DOHH2 (cell line): Measurements from ENCODE around the gene ASRGL1.

Experiments
- EZH2phosphoT487 ChIP-seq: fragments of 200-600 bp; sonication (generic); IDR thresholded peaks from 2 replicates; pipeline ENCODE4 v1.6.1; 2017; ENCODE audit warnings: borderline replicate concordance, mild to moderate bottlenecking, antibody characterized with exemption, low read length, moderate library complexity, mixed read lengths
- TF ChIP-seq, protein P1 (sequence below): fragments of 200-600 bp; sonication (generic); IDR thresholded peaks from one replicate; pipeline ENCODE4 v1.5.1; 2014; ENCODE audit warnings: antibody characterized with exemption, mild to moderate bottlenecking, low read depth, low read length; ENCODE audit not compliant: poor library complexity, severe bottlenecking

DNA sequence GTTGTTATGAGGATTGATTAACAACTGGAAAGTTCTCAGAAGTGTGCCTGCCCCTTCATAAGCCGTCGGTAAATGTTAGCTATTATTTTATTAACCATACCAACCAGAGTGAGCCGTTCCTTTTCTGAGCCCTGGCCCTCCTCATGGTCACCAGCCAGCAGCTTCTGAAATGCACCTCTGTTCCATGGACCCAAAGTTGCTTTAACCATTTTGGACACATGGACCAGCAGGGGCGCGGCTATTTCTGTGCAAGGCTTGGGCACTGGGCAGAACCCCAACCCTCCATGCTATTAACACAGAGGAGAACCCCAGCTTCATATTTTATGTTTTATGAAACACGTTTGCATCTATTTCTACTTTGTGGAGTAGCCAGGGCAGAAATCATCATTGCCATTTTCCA lies 63.0 kb downstream of the ASRGL1 start:
- TF ChIP-seq, protein P1, sequence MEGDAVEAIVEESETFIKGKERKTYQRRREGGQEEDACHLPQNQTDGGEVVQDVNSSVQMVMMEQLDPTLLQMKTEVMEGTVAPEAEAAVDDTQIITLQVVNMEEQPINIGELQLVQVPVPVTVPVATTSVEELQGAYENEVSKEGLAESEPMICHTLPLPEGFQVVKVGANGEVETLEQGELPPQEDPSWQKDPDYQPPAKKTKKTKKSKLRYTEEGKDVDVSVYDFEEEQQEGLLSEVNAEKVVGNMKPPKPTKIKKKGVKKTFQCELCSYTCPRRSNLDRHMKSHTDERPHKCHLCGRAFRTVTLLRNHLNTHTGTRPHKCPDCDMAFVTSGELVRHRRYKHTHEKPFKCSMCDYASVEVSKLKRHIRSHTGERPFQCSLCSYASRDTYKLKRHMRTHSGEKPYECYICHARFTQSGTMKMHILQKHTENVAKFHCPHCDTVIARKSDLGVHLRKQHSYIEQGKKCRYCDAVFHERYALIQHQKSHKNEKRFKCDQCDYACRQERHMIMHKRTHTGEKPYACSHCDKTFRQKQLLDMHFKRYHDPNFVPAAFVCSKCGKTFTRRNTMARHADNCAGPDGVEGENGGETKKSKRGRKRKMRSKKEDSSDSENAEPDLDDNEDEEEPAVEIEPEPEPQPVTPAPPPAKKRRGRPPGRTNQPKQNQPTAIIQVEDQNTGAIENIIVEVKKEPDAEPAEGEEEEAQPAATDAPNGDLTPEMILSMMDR = no peak
- no peak for TF ChIP-seq EZH2phosphoT487
